ENCODE measurements around the gene IER3. TPM values are rescaled to one million over a fixed set of nuclear protein-coding genes. Genes with fewer than 3 reads are reported as not detected.
A peak's percentile ranks its signal among the peaks of the same experiment; 100 is the strongest.

The IER3 gene
- total RNA-seq, 2 experiments from 2014 or later = 167 to 171 TPM

- Mint-ChIP-seq H3K4me3 (peak overlapping the region; percentile 99), H3K4me1 (ENCODE audit: low read depth) (peaks cover 63% of the 10 kb centered on the region), H3K27me3 (no peaks in the 10 kb centered on the region), H3K9me3 (no peaks in the 10 kb centered on the region), H3K27ac (peak overlapping the region; percentile 97), H3K36me3 (peaks cover 55% of the 10 kb centered on the region)
- peak; percentile 64 for DNase-seq
- intact Hi-C loops (cut with micrococcal nuclease) = loop anchor here (1.0 to 5.0 kb wide), 6 partner anchors 8 to 256 kb away; partner anchors contain the start of gene HLA-E
- POLR2A ChIA-PET = interaction anchor here (0.8 to 4.0 kb wide), 19 partner anchors 8 to 133 kb away, joined by 3 to 47 read pairs (median 6); partner anchors contain the start of gene MDC1
- CTCF ChIA-PET = interaction anchor here (0.6 to 3.4 kb wide), 9 partner anchors 8 to 85 kb away, joined by 3 to 19 read pairs (median 4); no protein-coding TSS in a partner anchor
These were observed 971 bp downstream of the IER3 start for GRCh38 chr6:30743099-30744053.

DNA sequence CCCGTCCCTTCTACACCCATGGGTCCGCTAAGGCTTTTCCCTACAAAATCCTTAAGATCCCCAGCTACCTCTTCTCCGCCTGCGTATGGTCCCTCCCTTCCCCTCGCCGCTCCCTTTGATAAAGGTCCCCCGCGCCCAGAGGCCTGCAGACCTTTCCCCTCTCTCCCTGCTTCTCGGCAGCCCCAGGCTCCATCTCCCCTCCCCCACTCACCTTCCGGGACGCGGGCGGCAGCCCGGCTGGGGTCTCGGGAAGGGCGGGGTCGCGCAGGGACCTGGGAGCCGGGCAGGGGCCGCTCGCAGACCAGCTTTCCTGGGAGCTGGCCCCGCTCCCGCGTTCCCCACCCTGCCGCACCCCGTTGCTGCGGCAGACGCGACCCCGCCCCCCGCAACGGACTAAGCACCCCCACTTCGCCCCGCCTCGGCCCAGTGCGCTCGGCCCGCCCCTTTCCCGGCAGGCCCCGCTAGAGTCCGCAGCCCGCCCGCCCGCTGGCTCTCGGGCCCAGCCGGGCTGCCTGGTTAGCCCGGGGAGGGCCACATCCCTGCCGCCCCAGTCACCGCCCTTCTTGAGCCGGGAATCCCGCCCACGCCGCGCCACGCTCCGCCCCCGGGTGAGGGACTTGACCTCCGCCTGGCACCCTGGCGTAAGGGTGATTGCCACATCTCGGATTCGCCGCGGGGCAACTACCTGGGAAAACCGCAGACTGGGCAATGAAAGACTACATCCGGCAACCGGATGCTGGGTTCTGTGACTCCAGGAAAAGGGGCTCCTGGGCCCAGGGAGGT lies 1.8 kb downstream of the IER3 start, which contains the start of gene FLOT1:
Gene FLOT1, minus strand, starts transcription at position 372 of the 783 bp plus-strand sequence. CDS start 498 bp downstream, outside the sequence.
- H3K27me3 Mint-ChIP-seq = no peaks in the 10 kb centered on the region
- H3K36me3 Mint-ChIP-seq = peaks cover 61% of the 10 kb centered on the region
- intact Hi-C loops (cut with micrococcal nuclease) = loop anchor here (1.0 to 5.0 kb wide), 5 partner anchors 25 to 255 kb away; partner anchors contain the start of genes HLA-E and MDC1
- peak within 1 kb of the TSS; percentile 97 for H3K27ac Mint-ChIP-seq
- DNase-seq = peak; percentile 99
- CTCF ChIA-PET = interaction anchor here (0.9 to 3.4 kb wide), 5 partner anchors 12 to 171 kb away, joined by 3 to 19 read pairs (median 7); no protein-coding TSS in a partner anchor
- POLR2A ChIA-PET = interaction anchor here (0.7 to 4.0 kb wide), 14 partner anchors 8 to 171 kb away, joined by 3 to 47 read pairs (median 6); partner anchors contain the start of gene VARS2
- peaks cover 62% of the 10 kb centered on the region for H3K4me1 Mint-ChIP-seq (ENCODE audit: low read depth)
- no peaks in the 10 kb centered on the region for H3K9me3 Mint-ChIP-seq
- H3K4me3 Mint-ChIP-seq = peak within 1 kb of the TSS; percentile 99

DNA sequence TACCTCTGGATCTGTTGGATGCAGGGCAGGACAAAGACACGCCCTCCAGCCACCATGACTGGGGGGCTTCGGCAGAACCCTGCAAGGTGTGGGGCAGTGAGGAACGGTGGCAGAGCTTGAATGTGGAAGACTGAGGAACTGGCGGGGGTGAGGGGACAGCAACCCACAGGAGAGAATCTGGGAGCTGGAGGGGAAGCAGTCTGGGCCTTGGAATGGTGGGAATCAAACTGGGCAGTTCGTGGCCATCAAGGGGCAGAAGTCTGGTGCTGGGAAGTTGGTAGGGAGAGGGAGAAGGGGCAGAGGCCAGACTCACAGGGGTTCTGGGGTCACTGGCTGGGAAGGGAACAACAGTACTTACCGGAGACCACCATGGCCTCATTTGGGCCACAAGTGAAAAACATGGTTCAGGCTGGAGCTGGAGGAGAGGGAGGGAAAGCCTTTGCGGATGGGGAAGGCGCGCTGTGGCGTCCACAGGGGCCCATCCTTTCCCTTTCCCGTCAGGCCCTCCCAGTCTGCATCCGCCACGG lies 2.5 kb downstream of the IER3 start:
- peaks cover 67% of the 10 kb centered on the region for H3K36me3 Mint-ChIP-seq
- ChIA-PET POLR2A (interaction anchor here (0.5 to 4.0 kb wide), 10 partner anchors 10 to 843 kb away, joined by 3 to 47 read pairs (median 4); partner anchors contain the start of gene VARS2), CTCF (interaction anchor here (0.8 to 3.4 kb wide), 4 partner anchors 11 to 171 kb away, joined by 3 to 19 read pairs (median 6); no protein-coding TSS in a partner anchor)
- H3K27me3 Mint-ChIP-seq = no peaks in the 10 kb centered on the region
- H3K27ac Mint-ChIP-seq = peak overlapping the region; percentile 97
- DNase-seq = no peak
- peaks cover 65% of the 10 kb centered on the region for H3K4me1 Mint-ChIP-seq (ENCODE audit: low read depth)
- intact Hi-C loops (cut with micrococcal nuclease) = loop anchor here (1.0 to 5.0 kb wide), 3 partner anchors 25 to 255 kb away; partner anchors contain the start of genes HLA-E and MDC1
- H3K4me3 Mint-ChIP-seq = peak overlapping the region; percentile 99
- H3K9me3 Mint-ChIP-seq = no peaks in the 10 kb centered on the region

DNA sequence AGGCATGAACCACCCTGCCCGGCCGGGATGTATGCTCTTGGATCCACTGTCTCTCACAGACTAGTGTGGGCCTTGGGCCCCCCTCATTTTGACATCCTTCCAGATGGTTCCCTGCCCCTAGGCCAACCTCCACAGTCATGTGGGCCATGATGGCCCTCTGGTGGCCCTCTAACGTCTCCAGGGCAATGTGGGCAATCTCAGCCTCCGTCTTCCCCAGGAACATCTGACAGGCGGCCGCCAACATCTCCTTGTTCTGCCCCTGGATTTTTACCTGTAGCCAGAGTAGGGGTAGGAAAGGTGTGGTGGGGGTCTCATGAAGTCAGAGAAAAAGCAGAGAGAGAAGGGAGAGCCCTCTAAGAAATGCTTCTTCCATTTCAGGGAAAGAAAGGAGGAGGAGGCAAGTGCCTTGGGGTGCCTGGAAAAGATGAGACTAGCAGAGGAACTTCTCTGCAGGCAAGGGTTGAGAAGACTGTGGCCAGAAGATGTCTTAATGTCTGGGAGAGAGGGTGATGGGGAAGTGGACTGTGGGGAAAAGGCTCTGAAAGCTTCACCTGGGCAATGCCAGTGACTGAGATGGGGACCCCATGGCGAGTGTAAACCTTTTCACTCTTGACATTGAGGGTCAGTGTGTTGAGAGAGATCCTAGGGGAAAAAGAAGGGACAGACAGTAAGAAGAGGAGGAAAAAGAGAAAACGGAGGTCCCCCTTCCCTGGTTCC lies 3.1 kb downstream of the IER3 start:
- Mint-ChIP-seq H3K27me3 (no peaks in the 10 kb centered on the region), H3K9me3 (no peaks in the 10 kb centered on the region), H3K4me3 (peak overlapping the region; percentile 99), H3K36me3 (peaks cover 73% of the 10 kb centered on the region), H3K27ac (peak overlapping the region; percentile 97), H3K4me1 (ENCODE audit: low read depth) (peaks cover 70% of the 10 kb centered on the region)
- ChIA-PET POLR2A (interaction anchor here (0.5 to 4.0 kb wide), 11 partner anchors 10 to 844 kb away, joined by 3 to 47 read pairs (median 4); partner anchors contain the start of gene MDC1), CTCF (interaction anchor here (0.8 to 3.4 kb wide), 5 partner anchors 11 to 172 kb away, joined by 3 to 19 read pairs (median 3); no protein-coding TSS in a partner anchor)
- no peak for DNase-seq
- intact Hi-C loops (cut with micrococcal nuclease) = loop anchor here (5.0 kb wide), 1 partner anchor 254 kb away; the partner anchor contains the start of gene HLA-E

DNA sequence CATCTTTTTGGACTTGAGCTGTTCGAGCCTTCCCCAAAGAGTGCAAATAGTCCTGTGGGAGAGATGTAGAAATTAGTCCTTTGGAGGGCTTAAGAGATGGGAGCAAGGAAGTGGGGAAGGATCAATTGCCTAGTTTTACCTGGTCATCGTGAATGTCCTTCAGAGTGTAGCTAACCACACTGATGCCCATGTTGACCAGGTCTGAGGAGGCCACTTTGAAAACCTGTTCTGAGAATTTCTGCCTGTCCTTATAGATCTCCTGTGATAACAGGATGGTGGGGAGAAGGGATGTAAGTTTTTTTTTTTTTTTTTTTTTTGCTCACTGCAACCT lies 3.8 kb downstream of the IER3 start:
- intact Hi-C loops (cut with micrococcal nuclease) = loop anchor here (5.0 kb wide), 1 partner anchor 253 kb away; the partner anchor contains the start of gene HLA-E
- Mint-ChIP-seq H3K9me3 (no peaks in the 10 kb centered on the region), H3K27ac (peak overlapping the region; percentile 69), H3K36me3 (peaks cover 80% of the 10 kb centered on the region), H3K27me3 (no peaks in the 10 kb centered on the region), H3K4me1 (ENCODE audit: low read depth) (peaks cover 73% of the 10 kb centered on the region), H3K4me3 (peak overlapping the region; percentile 18)
- DNase-seq = no peak
- POLR2A ChIA-PET = interaction anchor here (0.9 to 1.6 kb wide), 4 partner anchors 23 to 78 kb away, joined by 3 to 4 read pairs (median 3); partner anchors contain the start of gene MDC1
- CTCF ChIA-PET = interaction anchor here (1.2 to 3.4 kb wide), 2 partner anchors 10 to 62 kb away, joined by 3 to 19 read pairs; no protein-coding TSS in a partner anchor

DNA sequence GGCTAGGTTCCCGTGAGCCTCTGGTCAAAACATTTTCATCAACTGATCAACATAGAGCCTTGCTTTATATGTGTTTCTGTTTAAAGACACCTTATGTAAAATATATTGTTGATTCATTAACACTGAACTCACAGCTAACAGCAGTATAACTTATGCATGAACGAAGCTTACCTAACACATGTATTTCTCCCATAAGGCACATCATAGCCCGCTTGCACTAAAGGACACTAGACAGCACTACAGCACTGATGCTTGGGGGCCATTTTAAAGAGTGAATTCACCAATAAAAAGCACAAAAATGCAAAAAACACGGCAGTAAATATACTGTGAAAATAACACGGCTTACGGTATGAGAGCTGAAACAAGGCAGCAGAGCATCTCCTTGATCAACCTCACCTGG lies 5.8 kb downstream of the IER3 start:
- Mint-ChIP-seq H3K4me1 (ENCODE audit: low read depth) (peaks cover 76% of the 10 kb centered on the region), H3K27ac (no peak overlapping the region), H3K27me3 (no peaks in the 10 kb centered on the region), H3K9me3 (no peaks in the 10 kb centered on the region), H3K4me3 (no peak overlapping the region), H3K36me3 (peaks cover 84% of the 10 kb centered on the region)
- DNase-seq = no peak
- ChIA-PET POLR2A (interaction anchor here (0.6 to 5.0 kb wide), 9 partner anchors 9 to 76 kb away, joined by 3 to 32 read pairs (median 4); no protein-coding TSS in a partner anchor), CTCF (interaction anchor here (0.9 to 24.6 kb wide), 7 partner anchors 16 to 255 kb away, joined by 3 to 628 read pairs (median 5); partner anchors contain the start of gene DHX16)
- intact Hi-C loops (cut with micrococcal nuclease) = loop anchor here (5.0 kb wide), 1 partner anchor 121 kb away; the partner anchor contains the start of genes MRPS18B and PPP1R10

DNA sequence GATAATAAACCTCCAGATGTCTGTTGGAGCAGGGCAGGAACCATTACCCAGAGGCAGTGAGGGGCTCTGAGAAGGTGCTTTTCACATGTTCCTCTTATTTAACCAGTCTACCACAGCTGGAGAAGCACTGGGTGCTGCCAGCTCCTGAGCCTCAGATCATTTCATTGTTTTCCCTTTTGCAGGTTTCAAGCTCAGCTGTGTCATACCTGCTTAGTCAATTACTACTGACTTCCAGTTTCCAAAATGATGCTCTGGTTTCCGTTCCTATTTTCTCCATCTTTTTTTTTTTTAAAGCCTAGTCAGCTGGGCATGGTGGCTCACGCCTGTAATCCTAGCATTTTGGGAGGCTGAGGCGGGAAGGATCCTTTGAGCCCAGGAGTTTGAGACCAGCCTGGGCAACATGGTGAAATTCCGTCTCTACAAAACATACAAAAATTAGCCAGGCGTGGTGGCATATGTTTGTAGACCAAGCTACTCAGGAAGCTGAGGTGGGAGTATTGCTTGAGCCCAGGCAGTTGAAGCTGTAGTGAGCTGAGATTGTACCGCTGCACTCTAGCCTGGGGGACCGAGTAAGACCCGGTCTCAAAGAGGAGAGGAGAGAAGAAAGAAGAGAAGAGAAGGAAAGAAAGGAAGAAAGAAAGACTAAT lies 8.6 kb downstream of the IER3 start:
- intact Hi-C loops (cut with micrococcal nuclease) = loop anchor here (1.0 to 5.0 kb wide), 4 partner anchors 9 to 141 kb away; partner anchors contain the start of genes IER3, MRPS18B and PPP1R10
- Mint-ChIP-seq H3K27ac (peak overlapping the region; percentile 89), H3K4me1 (ENCODE audit: low read depth) (peaks cover 71% of the 10 kb centered on the region), H3K36me3 (peaks cover 76% of the 10 kb centered on the region), H3K27me3 (no peaks in the 10 kb centered on the region), H3K4me3 (peak overlapping the region; percentile 62), H3K9me3 (no peaks in the 10 kb centered on the region)
- DNase-seq = peak; percentile 66
- ChIA-PET CTCF (interaction anchor here (0.7 to 24.6 kb wide), 15 partner anchors 8 to 352 kb away, joined by 3 to 628 read pairs (median 5); partner anchors contain the start of genes DHX16 and IER3), POLR2A (interaction anchor here (0.7 to 5.0 kb wide), 15 partner anchors 8 to 147 kb away, joined by 3 to 32 read pairs (median 7); partner anchors contain the start of genes IER3 and MRPS18B)

DNA sequence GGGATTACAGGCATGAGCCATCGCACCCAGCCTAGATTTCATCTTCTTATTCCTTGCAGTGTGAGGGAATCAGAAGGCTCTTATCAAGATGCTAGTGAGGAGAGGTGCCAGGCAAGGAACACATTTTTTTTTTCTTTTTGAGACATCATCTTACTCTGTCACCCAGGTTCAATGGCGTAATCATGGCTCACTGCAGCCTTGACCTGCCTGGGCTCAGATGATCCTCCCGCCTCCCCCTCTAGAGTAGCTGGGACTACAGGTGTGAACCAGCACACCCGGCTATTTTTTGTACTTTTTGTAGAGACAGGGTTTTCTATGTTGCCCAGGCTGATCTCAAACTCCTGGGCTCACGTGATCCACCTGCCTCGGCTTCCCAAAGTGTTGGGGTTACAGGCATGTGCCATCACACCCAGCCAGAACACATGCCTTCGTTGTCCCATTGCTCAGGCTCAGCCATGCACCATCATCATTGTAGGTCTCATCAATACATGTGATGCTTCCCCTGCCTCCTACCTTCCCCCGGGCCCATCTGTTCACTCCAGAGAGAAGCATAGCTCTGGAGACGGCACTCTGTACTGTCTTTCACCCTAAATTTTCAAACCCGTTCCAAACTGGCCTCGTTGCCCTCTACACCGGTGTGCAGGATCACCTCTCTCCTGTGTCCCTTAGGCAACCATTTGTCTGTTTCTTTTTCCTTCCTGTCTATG lies 12.0 kb downstream of the IER3 start:
- H3K27ac Mint-ChIP-seq = no peak overlapping the region

More for the DNA sequence above, 12.0 kb downstream of the IER3 start:
- H3K4me3 Mint-ChIP-seq = no peak overlapping the region
- CTCF ChIA-PET = interaction anchor here (1.2 to 24.6 kb wide), 12 partner anchors 10 to 355 kb away, joined by 3 to 628 read pairs (median 12); partner anchors contain the start of genes DHX16, MDC1, MRPS18B and NRM
- intact Hi-C loops (cut with micrococcal nuclease) = no loop called here
- H3K9me3 Mint-ChIP-seq = no peaks in the 10 kb centered on the region
- no peaks in the 10 kb centered on the region for H3K27me3 Mint-ChIP-seq
- H3K4me1 Mint-ChIP-seq (ENCODE audit: low read depth) = peaks cover 53% of the 10 kb centered on the region
- no peak for DNase-seq
- POLR2A ChIA-PET = interaction anchor here (1.3 to 1.5 kb wide), 3 partner anchors 9 to 53 kb away, joined by 3 to 4 read pairs (median 4); partner anchors contain the start of gene FLOT1
- H3K36me3 Mint-ChIP-seq = peaks cover 68% of the 10 kb centered on the region
